Suprapubic skin (tissue), 4 donors: ENCODE data around the gene SYK. TPM values are rescaled to one million over a fixed set of nuclear protein-coding genes. Genes with fewer than 3 reads are reported as not detected.

Experiments
- DNase-seq, 2 donors: peaks; one replicate each; pipeline ENCODE4 v3.0.0-alpha.2; 2019; ENCODE audit warnings: low spot score in 2 of 2
- H3K27ac ChIP-seq: fragments of 200-600 bp; sonication (generic); one replicate; pipeline ENCODE4 v1.5.1; 2019
- H3K27me3 ChIP-seq: fragments of 200-600 bp; sonication (generic); one replicate; pipeline ENCODE4 v1.5.1; 2019
- H3K36me3 ChIP-seq: fragments of 200-600 bp; sonication (generic); one replicate; pipeline ENCODE4 v1.5.1; 2019
- H3K4me1 ChIP-seq: fragments of 200-600 bp; sonication (generic); one replicate; pipeline ENCODE4 v1.5.1; 2019
- H3K4me3 ChIP-seq: fragments of 200-600 bp; sonication (generic); one replicate; pipeline ENCODE4 v1.5.1; 2019; ENCODE audit warnings: mild to moderate bottlenecking
- H3K9me3 ChIP-seq: fragments of 200-600 bp; sonication (generic); one replicate; pipeline ENCODE4 v1.5.1; 2019
- EP300 ChIP-seq: sonication (generic); formaldehyde crosslinking; IDR thresholded peaks from one replicate; pipeline ENCODE4 v1.6.1; 2017; ENCODE audit warnings: antibody characterized with exemption
- POLR2A ChIP-seq, 2 donors: fragments of 450-650 bp; IDR thresholded peaks; one replicate each; pipeline ENCODE4 v1.6.1; 2017; ENCODE audit warnings: antibody characterized with exemption in 2 of 2, mild to moderate bottlenecking in 2 of 2, moderate library complexity in 2 of 2
- POLR2AphosphoS5 ChIP-seq, 3 donors: sonication (generic); formaldehyde crosslinking; IDR thresholded peaks; one replicate each; pipeline ENCODE4 v1.6.1; 2017; ENCODE audit warnings: antibody characterized with exemption in 3 of 3
- WGBS: methylation state at CpG from one replicate; pipeline ENCODE4 v1.1.5; 2018; 5-methylcytosine and 5-hydroxymethylcytosine counted together
- total RNA-seq, 4 donors: library from RNA; depleted of rRNA; stranded (reverse); fragments of >200 nt; gene quantifications; one replicate each; pipeline ENCODE4 v1.1.0, GENCODE V29; 2016
- TF ChIP-seq, protein P1 (sequence below), 2 donors: fragments of 200-600 bp in 1 of 2; fragments of 450-650 bp in 1 of 2; sonication (generic) in 1 of 2; IDR thresholded peaks; one replicate each; pipeline ENCODE4 v1.5.1; 2016 to 2019; ENCODE audit warnings: antibody characterized with exemption in 2 of 2, mild to moderate bottlenecking in 1 of 2, moderate library complexity in 1 of 2

The SYK gene
- total RNA-seq, 4 donors from 2014 or later: 22.0 to 31.6 (median 25.0) TPM

DNA sequence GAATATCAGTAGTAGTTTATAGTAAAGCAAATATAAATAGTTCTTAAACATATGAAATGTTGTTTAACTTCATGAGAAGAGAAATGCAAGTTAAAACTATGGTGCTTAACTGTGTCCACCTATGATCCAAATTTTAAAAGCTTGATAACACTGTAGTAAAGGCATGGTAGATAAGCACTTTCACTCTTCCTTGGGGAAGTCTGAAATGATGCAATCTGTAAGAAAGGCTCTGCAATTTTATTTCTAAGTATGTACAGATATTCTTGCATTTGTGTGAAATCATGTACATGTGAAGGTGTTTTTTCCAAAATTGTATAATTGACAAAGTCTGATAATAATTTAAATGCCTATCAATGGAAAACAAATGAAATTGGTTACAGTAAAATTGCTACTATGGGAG, 66.9 kb downstream of the SYK start:
- TF ChIP-seq POLR2AphosphoS5 (IDR thresholded peaks at IDR 0.05): no peak
- TF ChIP-seq EP300: no peak
- TF ChIP-seq, protein P1, sequence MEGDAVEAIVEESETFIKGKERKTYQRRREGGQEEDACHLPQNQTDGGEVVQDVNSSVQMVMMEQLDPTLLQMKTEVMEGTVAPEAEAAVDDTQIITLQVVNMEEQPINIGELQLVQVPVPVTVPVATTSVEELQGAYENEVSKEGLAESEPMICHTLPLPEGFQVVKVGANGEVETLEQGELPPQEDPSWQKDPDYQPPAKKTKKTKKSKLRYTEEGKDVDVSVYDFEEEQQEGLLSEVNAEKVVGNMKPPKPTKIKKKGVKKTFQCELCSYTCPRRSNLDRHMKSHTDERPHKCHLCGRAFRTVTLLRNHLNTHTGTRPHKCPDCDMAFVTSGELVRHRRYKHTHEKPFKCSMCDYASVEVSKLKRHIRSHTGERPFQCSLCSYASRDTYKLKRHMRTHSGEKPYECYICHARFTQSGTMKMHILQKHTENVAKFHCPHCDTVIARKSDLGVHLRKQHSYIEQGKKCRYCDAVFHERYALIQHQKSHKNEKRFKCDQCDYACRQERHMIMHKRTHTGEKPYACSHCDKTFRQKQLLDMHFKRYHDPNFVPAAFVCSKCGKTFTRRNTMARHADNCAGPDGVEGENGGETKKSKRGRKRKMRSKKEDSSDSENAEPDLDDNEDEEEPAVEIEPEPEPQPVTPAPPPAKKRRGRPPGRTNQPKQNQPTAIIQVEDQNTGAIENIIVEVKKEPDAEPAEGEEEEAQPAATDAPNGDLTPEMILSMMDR (IDR thresholded peaks at IDR 0.05): no peak
- no peak for TF ChIP-seq POLR2A (IDR thresholded peaks at IDR 0.05)
- Histone ChIP-seq H3K4me1 (peaks cover 13% of the 10 kb centered on the region), H3K27me3 (no peaks in the 10 kb centered on the region), H3K9me3 (no peaks in the 10 kb centered on the region), H3K27ac (no peak overlapping the region), H3K4me3 (no peak overlapping the region), H3K36me3 (peaks cover 18% of the 10 kb centered on the region)
- no peak for DNase-seq

DNA sequence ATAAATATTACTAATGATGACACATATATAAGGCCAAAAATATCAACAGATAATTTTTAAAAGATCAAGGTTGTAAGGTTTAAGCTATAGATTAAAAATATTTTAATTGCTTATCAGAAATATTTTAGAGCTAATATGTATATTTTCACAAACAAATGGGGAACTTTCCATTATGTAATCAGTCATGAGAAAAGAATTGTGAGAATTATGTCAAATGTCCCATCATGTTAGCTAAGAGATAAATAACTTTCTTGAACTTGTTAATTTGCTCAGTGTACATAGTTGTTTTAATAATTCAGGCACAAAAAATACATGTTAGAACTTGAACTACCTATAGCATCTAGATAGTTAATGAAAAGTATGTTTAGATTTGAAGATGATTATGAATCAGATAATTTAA, 67.7 kb downstream of the SYK start:
- Histone ChIP-seq H3K27ac (no peak overlapping the region), H3K9me3 (no peaks in the 10 kb centered on the region), H3K4me1 (peaks cover 13% of the 10 kb centered on the region), H3K27me3 (no peaks in the 10 kb centered on the region), H3K36me3 (peaks cover 18% of the 10 kb centered on the region), H3K4me3 (no peak overlapping the region)
- no peak for TF ChIP-seq POLR2AphosphoS5 (IDR thresholded peaks at IDR 0.05)
- DNase-seq: no peak

DNA sequence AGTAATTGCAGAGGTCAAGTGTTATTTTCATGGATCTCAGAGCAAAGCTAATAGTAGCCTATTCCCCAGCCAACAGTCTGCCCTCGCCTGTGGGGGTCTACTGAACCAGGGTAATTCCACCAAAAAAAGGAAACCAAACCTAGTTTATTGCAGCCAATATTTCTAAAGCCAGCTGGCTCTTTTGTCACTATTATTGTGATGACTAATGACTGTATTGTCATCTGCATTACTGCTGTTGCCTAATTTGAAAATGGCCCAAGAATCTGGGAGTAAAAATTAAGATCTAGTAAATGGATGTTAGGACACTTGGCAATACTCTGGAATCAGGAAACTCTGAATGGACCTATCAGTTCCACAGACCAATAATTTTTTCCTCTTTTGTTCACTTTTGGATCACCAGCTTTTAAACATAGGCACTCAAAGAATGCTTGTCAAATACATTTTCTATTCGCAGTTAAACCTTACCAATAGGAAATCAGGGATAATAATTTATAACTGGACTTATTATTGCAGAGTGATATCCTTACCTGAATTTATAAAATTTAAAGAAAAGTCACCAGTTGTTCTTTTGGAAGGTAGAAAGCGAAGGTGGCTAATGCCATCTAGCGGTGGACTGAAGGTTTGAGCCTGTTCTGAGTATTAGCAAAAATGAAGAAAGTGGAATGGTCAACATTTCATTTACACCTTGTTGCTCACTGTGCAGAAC, 69.2 kb downstream of the SYK start:
- WGBS: 22% methylated on average over 4 of the region's 4 CpGs
- DNase-seq: no peak
- no peak overlapping the region for H3K27ac ChIP-seq

DNA sequence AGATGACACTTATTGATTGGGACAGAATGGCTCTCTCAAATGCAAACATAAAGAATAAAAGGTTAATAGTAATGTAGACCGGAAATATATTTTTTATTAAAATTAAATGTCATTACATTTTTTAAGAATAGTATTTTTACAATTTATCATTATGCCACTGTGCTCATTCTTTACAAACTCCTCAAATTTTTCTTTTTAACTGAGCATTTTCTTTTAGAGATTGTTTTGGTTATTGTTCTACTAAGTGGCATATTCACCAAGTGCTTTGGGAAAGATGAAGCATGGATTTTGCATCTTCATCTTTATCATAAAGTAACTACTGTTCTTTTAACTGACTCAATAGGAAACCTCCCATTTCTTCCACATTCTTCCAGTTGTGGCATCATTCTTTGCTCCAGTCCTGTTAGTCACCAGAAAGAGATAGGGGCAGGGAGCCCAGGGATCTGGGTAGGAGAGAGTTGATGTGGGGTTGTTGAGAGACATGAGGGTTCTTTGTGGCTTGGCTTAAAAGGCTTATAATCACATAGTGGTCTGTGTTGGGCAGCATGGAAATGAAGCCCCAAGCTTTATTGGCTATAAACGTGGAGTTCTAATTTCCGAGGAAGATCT, 69.8 kb downstream of the SYK start:
- Histone ChIP-seq H3K27ac (no peak overlapping the region), H3K4me1 (peaks cover 13% of the 10 kb centered on the region), H3K36me3 (peaks cover 9% of the 10 kb centered on the region), H3K27me3 (no peaks in the 10 kb centered on the region), H3K4me3 (no peak overlapping the region), H3K9me3 (no peaks in the 10 kb centered on the region)
- 42% methylated on average over 3 of the region's 3 CpGs for WGBS
- TF ChIP-seq, protein P1 (IDR thresholded peaks at IDR 0.05): no peak
- TF ChIP-seq POLR2A (IDR thresholded peaks at IDR 0.05): no peak
- no peak for TF ChIP-seq POLR2AphosphoS5 (IDR thresholded peaks at IDR 0.05)
- no peak for TF ChIP-seq EP300
- DNase-seq: no peak

More for the DNA sequence above, 69.2 kb downstream of the SYK start:
- Histone ChIP-seq H3K27me3 (no peaks in the 10 kb centered on the region), H3K9me3 (no peaks in the 10 kb centered on the region), H3K4me1 (peaks cover 13% of the 10 kb centered on the region), H3K36me3 (peaks cover 12% of the 10 kb centered on the region), H3K4me3 (no peak overlapping the region)
- TF ChIP-seq, protein P1 (IDR thresholded peaks at IDR 0.05): peak; percentile 56 to 61
- TF ChIP-seq EP300: no peak

DNA sequence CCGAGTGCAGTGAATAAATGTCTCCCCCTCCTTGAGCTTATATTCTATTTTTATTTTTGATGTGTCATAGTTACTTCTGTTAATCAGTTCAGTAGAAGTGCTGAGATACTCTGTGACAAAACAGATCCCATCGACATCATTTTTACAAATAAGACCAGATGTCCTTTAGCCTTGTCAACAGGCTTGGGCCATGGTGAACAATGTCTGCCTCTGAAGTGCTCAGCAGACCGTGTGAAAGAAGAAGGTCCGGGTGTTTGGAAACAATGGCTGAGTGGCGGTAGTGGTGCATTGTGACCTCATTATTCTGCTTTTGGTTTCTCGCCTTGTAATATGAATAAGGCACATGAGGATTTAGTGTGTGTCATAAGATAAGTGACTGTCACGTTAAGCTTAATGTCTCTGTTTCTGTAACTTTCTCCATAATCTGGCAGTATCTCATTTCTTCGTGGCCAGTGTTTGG, 71.2 kb downstream of the SYK start:
- peaks cover 13% of the 10 kb centered on the region for H3K4me1 ChIP-seq
- no peaks in the 10 kb centered on the region for H3K36me3 ChIP-seq
- TF ChIP-seq, protein P1 (IDR thresholded peaks at IDR 0.05): no peak
- TF ChIP-seq EP300: no peak
- no peak for TF ChIP-seq POLR2AphosphoS5 (IDR thresholded peaks at IDR 0.05)
- TF ChIP-seq POLR2A (IDR thresholded peaks at IDR 0.05): no peak
- DNase-seq: no peak
- H3K27me3 ChIP-seq: no peaks in the 10 kb centered on the region
- H3K9me3 ChIP-seq: no peaks in the 10 kb centered on the region
- no peak overlapping the region for H3K4me3 ChIP-seq
- no peak overlapping the region for H3K27ac ChIP-seq
- 69% methylated on average over 8 of the region's 8 CpGs for WGBS
